ENCODE results near the gene UBE2L5.

GRCh38 chr13:30429235-30429634, 6.9 kb downstream of the UBE2L5 start:
- TF ChIP-seq CTCF (IDR thresholded peaks at IDR 0.05 in 4 of 5, conservative IDR thresholded peaks at IDR 0.05 in 1 of 5) (no peak), POLR2A (IDR thresholded peaks at IDR 0.05) (no peak)

Data from gastrocnemius medialis (tissue), 4 donors.